CD4-positive, alpha-beta T cell treated with Interleukin-10 for 1 hour (primary cell): ENCODE data around the gene TET1.
"Not testable (repeated sequence)": the region's sequence is repeated elsewhere in the genome, so short reads cannot be mapped to it uniquely, and the experiment has no call there.

ENCODE experiments used
- DNase-seq: peaks from one replicate; pipeline ENCODE4 v3.0.0-alpha.2; 2020

The TET1 gene

DNA sequence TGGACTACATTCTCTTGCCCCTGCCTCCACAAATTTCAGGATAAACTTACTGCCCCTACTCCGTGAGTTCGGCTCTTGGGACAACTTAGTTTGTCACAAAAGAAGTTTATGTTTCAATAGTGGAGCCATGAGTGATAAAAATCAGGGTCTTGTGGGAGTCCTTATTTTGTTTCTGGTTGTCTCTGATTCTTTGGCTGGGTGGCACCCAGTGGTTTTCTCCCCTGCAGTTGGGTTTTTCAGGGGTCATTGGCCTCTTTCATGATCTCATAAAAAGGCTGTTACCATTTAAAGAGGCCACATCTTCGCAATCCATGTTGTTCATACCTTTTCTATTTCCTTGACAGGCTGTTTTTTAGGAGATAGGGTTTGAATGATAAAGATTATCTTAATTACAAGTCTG, 5.5 kb downstream of the TET1 start:
- DNase-seq = no peak

DNA sequence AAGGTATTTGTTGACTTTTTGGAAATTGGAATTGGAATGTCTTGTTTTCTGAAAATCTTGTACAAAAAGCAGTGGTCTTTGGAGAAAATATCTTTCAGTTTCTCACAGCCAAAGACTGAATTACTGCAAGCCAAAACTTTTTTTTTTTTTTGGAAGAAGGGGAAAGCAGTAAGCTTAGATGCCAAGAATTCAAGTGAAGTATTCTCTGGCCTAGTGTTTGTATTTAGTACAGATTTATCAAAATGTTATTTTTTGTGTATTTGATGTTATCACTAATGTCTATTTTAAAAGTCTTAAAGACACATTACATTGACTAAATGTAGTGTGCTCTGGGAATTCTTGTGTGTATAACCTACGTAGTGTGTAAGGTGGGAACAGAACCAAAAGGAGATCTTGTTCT, 6.2 kb downstream of the TET1 start:
- DNase-seq = no peak

DNA sequence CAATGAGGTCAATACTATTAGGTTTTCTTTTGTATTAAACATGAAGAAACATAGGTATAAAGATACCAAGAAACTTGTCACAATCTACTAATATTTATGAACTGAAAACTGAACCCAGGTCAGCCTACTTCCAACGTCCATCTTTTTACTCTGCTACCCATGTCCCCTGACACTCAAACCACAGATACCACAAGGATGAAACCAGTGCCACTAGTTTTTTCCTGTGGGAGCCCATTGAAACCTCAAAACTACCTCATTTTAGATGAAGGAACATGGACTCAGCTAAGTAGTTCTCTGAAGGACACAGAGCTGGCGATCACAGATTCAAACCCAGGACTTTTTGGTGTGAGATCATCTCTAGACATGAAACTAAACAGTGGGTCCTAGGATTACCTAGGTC, 6.8 kb downstream of the TET1 start:
- DNase-seq = no peak

DNA sequence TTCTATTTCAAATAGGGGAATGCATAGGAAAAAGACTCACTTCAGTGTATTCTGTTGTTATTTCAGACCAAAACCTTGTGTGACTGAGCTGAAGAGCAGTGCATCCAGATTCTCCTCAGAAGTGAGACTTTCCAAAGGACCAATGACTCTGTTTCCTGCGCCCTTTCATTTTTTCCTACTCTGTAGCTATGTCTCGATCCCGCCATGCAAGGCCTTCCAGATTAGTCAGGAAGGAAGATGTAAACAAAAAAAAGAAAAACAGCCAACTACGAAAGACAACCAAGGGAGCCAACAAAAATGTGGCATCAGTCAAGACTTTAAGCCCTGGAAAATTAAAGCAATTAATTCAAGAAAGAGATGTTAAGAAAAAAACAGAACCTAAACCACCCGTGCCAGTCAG, 12.0 kb downstream of the TET1 start:
- no peak for DNase-seq

DNA sequence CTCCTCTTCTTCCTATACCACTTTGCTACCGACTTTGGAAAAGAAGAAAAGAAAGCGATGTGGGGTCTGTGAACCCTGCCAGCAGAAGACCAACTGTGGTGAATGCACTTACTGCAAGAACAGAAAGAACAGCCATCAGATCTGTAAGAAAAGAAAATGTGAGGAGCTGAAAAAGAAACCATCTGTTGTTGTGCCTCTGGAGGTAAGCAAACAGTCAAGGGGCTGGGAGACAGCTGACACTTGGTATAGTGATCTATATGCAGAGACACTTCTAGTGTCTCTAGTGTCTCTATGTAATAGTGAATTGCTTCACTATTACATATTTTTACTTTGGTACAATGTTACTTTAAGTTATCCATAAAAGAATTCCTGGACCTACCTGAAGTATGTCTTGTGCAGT, 13.9 kb downstream of the TET1 start:
- DNase-seq = no peak

DNA sequence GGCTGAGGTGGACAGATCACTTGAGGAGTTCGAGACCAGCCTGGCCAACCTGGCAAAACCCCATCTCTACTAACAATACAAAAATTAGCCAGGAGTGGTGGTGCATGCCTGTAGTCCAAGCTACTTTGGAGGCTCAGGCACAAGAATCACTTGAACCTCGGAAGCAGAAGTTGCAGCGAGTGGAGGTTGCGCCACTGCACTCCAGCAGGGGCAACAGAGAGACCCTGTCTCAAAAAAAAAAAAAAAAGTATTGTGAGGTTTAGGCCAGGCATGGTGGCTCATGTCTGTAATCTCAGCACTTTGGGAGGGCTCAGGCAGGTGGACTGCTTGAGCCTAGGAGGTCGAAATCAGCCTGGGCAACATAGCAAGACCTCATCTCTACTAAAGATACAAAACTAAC, 16.0 kb downstream of the TET1 start:
- DNase-seq = no peak

DNA sequence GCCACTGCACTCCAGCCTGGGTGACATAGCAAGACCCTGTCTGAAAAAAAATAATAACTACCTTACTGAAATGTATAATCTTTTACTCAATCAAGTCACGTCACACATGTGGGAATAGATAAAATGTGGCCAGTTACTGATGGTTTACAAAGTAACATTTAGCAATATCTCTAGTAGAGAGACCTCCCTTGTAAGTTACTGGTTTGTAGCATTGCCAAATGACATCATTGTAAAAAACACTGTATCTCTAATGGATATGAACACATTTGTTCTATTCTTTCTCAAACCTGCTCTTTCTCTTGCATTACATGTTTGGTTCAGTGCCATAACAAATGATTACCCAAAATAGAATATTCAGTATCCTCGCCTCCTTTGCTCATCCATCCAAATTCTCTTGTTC, 18.8 kb downstream of the TET1 start:
- no peak for DNase-seq

DNA sequence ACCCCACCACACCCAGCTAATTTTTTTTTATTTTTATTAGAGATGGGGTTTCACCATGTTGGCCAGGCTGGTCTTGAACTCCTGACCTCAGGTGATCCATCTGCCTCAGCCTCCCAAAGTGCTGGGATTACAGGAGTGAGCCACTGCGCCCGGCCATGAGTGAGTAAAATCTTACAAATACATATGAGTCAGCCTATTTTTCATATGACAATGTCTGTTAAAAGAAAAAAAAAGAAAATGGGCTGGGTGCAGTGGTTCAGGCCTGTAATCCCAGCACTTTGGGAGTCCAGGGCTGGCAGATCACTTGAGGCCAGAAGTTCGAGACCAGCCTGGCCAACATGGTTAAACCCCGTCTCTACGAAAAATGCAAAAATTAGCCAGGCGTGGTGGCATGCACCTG, 24.1 kb downstream of the TET1 start:
- not testable (repeated sequence) for DNase-seq

DNA sequence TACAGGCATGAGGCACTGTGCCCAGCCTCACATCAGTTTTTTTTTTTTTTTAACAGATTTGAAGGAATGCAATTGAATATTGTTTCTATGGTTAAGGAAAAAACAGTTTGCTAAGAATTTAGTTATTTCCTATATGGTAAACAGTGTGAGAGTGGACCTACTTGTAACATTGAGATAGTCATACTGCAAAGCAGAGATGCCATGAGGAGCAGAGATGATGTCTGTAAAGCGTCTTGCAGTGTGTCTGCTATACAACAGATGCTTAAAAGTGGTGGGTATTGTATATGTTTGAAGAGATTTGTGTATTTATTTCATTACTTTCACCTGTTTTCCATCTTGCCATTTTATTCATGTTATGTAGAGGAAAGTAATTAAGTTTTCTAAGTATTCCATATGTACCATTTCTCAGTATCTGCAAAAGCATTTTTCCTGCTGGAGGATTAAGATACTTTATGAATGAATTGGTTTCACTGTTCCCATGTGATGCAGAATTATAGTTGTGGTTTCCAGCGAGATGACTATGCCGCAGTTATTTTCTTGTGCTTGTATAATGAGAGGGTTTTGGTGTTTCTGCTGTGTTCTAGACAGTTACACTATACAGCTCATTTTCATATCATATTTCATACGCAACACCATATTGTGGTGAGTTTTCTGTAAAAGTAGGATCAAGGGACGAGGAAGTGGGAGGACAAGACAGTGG, 26.6 kb downstream of the TET1 start:
- DNase-seq = no peak

DNA sequence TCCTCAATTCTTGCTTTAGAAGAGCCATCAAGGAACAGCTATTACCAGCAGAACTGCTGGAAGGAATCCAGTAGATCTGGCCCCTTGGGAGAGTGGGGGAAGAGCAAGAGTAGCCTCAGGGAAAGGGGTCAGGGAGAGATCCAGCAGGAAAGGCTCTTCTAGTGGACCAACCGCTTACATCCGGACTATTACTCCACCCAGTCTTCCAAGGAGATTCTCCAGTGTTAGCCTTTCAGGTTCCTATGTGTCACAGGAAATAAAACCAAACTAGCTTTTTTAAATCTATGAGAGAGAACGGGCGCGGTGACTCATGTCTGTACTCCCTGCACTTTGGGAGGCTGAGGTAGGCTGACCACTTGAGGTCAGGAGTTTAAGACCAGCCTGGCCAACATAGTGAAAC, 34.3 kb downstream of the TET1 start:
- DNase-seq = no peak

DNA sequence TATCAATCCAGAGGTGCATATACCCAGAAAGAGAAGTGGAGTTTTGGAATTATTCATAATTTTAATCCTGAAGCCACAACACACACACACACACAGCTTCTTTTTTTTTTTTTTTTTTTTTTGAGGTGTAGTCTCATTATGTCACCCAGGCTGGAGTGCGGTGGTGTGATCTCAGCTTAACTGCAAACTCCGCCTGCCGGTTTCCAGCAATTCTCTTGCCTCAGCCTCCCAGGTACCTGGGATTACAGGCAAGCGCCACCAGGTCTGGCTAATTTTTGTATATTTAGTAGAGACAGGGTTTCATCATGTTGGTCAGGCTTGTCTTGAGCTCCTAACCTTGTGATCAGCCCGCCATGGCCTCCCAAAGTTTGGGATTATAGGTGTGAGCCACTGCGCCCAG, 35.4 kb downstream of the TET1 start:
- no peak for DNase-seq

DNA sequence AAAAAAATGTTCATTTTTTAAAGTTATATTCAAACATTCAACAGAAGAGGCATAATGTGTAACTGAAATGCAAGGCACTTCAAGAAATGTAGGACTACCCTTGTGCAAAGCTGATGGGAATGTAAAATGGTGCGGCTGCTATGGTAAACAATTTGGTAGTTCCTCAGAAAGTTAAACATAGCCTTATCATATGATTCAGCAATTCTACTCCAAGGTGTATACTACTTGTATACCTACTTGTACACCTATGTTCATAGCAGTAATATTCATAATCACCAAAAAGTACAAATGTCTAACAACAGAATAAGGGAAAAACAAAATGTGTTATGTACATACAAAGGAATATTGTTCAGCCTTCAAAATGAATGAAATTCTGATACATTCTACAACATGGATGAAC, 37.3 kb downstream of the TET1 start:
- no peak for DNase-seq

DNA sequence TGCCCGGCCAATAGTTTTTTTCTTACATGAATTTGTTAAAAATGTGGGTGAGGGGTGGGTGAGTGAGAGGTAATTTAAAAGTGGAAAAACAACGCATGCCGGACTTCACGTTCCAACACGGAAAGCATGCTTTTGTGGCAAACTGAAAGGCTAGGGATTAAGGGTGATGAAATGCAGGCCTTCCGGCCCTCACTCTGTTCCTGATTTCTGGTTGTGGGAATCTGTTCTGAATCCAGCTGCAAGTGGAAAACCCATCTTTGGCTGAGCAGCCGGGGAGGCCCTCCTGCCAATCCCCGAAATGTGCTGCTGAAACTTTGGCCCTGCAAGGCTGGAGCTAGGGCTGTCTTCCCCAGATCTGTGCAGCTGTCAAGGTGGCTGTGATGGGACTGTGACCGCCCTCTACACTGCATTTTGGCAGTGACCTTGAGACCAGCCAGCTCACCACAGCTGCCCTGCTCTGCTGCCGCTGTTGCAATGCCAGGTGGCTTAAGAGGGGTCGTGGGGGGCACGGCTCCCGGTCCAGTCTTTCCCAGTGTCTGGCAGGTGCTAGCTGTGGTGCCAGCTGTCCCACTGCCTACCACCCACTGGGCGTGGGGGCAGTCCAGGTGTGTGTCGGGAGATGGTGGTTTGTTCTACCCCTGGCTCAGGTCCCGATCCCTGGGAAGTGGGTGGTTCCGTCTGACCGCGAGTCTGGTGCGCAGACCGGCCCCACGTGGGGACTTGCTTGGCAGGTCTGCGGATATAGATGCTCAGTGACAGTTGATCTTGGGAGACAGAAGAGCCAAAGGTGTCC, 39.0 kb downstream of the TET1 start:
- no peak for DNase-seq

DNA sequence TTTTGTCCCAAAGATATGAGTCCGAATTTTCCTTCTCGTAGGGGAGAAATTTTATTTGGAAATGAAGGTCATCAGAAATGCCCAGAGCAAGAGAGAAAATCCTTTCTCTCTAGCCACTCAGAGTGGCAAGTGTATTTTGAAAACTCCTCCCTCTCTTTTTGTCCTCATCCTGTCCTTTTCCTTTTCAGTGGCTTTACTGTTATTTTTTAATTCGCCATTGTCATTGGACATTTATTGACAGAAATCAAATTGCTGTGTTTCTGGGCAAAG, 39.6 kb downstream of the TET1 start:
- DNase-seq = no peak

DNA sequence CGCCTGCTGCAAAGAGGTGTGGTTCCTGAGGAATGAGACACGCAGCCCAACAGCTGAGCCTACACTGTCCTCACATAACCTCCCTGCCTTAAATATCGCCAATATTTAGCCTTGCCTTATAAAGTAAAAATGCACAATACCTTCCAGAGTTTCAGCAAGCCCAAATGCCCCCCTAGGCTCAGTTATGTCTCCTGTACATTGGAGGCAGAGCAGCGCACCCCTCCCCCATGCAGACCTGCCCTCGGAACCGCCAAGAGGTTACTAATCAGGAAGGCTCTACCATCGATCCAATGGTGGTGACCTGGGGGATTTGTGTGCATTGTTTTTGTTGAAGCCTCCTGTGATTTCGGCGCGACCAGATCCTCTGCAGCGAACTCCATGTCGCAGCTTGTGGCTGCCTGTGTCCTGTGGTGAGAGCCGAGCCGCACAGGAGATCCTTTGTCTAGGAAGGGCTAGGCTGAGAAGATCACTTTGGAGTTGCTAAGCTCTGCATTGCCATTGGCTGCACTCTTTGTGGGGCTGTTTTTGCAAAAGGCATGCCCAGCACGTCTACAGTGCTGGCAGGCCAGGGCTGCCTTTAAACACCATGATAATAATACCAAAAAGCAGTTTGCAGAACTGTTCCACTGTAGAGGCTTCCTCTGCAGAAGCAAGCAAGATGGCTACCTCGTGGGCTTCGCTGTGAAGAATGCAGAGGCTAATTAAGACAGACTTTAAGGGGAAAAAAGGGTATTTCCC, 40.1 kb downstream of the TET1 start:
- peak; percentile 52 for DNase-seq

DNA sequence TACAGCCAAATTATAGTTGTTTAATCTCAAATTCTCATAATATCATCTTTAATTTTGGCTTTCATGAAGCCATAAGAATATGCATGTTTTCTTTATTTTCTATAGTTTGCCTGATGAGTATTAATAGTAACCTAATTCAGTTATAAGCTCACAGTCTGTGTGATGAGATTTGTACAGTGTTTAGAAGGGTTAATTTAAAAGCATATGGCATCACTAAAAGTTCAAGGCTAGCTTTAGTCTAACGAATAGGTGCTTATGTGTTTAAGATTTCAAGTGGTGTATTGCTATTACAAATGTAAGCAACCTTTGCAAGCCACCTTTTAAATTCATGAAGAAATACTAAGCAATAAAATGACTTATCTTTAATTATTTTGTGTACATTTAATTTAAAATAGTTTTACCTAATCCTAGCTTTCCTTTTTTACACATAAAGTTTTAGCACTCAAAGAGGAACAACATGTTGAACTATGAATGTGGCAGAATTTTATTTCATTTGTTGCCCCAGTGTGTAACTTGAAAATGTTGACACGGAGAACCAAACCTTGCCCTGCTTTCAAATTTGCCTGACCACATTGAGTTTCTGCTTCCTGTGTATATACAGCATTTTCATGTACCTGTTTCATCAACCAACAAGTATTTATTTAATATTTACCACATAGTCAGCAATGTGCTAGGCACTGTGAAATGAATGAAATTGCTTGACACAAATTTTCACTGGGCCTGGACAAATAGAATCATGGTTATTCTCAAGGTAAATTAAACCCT, 41.5 kb downstream of the TET1 start:
- DNase-seq = no peak

DNA sequence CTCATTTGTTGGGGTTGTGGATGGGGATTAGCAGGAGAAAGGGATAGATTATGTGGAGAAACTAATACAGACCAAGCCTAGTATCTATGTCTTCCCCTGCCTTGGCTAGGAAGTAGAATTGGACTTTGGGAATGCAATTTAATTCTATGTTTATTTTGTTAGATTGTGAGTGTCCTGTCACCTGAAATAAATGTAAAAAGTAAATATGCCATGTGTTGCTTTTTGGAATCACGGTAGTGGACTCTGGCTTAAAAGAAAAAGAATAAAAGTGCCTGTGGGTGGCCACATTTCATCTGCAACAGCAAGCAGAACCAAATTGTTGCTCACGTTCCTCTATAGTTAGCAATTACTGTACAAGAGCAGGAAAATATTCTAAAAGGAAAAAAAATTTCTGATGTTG, 42.3 kb downstream of the TET1 start:
- no peak for DNase-seq

DNA sequence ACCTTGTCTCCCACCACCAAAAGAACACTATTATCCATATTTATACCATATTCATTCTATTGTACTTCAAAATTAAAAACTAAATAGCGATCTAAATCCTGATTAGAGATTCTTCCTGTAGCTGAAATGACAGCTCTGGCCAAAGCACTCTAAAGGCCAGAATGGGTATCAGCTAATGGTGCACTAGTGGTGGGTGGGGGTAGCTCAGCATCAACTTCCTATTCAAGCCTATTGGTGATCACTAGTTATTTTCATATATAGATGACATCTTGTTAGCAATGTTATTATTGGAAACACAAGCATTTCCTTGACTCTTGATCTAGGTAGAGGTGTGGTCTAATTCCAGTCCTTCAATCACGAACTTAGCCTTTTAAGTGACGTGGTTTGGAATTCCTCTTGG, 43.6 kb downstream of the TET1 start:
- DNase-seq = no peak

DNA sequence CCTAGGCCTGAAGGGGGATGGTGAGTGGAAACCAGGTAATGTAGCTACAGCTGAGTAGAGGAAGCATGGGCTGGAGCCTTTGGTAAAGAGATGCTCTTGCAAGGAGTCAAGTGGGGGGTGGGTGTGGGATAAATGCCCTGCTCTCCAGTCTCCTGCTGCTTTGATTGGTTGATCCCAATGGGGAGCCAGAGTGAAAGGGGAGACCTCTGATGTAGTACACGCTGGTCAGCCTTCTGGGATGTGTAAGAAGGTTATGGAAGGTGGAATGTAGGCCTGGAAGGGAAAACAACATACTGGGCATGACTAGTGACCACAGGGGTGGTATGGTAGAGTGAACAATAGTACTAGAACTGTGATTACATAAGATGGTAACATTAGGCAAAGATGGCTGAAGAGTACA, 44.3 kb downstream of the TET1 start:
- DNase-seq = no peak

DNA sequence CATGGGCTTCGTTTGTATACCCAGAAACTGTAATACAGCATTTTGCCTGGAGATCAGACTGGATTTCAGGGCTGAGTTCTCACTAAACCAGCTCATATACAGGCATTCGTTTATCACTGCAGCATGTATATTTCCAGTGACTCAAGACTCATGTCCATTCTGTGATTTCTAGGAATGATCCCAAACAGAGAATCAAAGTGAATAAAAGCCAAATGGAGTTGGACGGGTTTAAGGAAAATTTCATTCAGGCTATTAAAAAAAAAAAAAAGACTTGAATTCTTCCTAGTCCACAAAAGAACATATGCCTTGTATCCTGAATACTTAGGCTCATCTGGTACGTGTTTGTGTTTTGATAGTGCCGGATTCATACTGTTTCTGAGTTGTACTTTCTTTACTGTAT, 46.8 kb downstream of the TET1 start:
- DNase-seq = no peak

DNA sequence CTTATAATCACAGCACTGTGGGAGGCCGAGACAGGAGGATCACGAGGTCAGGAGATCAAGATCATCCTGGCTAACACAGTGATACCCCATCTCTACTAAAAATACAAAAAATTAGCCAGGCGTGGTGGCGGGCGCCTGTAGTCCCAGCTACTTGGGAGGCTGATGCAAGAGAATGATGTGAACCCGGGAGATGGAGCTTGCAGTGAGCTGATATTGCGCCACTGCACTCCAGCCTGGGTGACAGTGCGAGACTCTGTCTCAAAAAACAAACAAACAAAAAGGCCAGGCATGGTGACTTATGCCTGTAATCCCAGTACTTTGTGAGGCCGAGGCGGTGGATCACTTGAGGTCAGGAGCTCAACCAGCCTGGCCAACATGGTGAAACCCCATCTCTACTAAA, 49.9 kb downstream of the TET1 start:
- not testable (repeated sequence) for DNase-seq

DNA sequence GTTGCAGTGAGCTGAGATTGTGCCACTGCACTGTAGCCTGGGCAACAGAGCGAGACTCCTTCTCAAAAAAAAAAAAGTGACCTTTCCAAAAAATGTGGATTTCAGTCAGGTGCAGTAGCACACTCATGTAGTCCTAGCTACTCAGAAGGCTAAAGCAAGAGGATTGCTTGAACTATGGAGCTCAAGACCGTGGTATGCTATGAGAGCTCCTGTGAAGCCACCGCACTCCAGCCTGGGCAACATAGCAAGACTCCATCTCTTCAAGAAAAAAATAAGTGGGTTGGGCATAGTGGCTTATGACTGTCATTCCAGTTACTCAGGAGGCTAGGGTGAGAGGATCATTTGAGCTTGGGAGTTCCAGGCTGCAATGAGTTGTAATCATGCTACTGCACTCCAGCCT, 51.1 kb downstream of the TET1 start:
- DNase-seq = no peak

DNA sequence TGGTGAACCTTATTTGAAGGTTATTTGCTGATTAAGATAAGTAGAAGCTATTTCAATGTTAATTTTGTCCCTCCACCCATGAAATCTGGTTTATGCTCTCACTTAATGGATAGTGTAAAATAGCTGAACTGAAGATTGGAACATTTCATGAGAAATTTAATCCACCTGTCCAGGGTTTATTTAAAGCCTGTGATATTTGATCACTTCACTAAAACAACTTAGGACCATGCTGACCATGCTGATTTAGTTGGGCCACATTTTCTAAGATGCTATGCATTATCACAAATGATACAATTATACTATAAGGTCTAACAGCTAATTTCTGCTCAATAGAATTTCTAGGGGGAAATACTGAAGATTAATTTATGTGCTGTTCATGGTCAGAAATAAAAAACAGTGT, 53.8 kb downstream of the TET1 start:
- not testable (repeated sequence) for DNase-seq

DNA sequence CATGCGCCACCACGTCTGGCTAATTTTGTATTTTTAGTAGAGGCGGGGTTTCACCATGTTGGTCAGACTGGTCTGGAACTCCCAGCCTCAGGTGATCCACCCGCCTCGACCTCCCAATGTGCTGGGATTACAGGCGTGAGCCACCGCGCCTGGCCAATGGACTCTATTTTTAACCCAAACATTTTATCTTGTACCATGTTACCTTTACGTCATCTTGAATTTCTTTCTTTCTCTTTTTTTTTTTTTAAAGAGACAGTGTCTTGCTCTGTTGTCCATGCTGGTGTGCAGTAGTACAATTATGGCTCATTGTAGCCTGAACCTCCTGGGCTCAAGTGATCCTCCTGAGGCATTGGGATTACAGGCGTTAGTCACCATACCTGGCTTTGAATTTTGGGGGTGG, 57.6 kb downstream of the TET1 start:
- not testable (repeated sequence) for DNase-seq
